Ascending aorta (tissue), 2 donors: ENCODE measurements around the gene SFXN2. TPM values are rescaled to one million over a fixed set of nuclear protein-coding genes. Genes with fewer than 3 reads are reported as not detected.

Experiments
- DNase-seq, 2 donors: peaks; one replicate each; pipeline ENCODE4 v3.0.0-alpha.2; 2019; ENCODE audit warnings: low spot score in 2 of 2
- H3K27ac ChIP-seq, 2 donors: fragments of 200-600 bp; sonication (generic); one replicate each; pipeline ENCODE4 v1.5.1; 2016 to 2017; ENCODE audit warnings: mild to moderate bottlenecking in 1 of 2
- H3K27me3 ChIP-seq: fragments of 200-600 bp; sonication (generic); one replicate; pipeline ENCODE4 v1.5.1; 2017
- H3K36me3 ChIP-seq, 2 donors: fragments of 200-600 bp; sonication (generic); one replicate each; pipeline ENCODE4 v1.5.1; 2016
- H3K4me1 ChIP-seq, 2 donors: fragments of 200-600 bp; sonication (generic); one replicate each; pipeline ENCODE4 v1.5.1; 2016 to 2017; ENCODE audit warnings: mild to moderate bottlenecking in 1 of 2
- H3K4me3 ChIP-seq, 2 donors: fragments of 200-600 bp; sonication (generic); one replicate each; pipeline ENCODE4 v1.5.1; 2016 to 2017; ENCODE audit warnings: mild to moderate bottlenecking in 1 of 2
- H3K9me3 ChIP-seq, 2 donors: fragments of 200-600 bp; sonication (generic); one replicate each; pipeline ENCODE4 v1.5.1; 2016
- CTCF ChIP-seq, 3 experiments: fragments of 200-600 bp in 2 of 3; fragments of 450-650 bp in 1 of 3; sonication (generic) in 2 of 3; IDR thresholded peaks; one replicate each; pipeline ENCODE4 v1.5.1; 2016 to 2019; ENCODE audit warnings: antibody characterized with exemption in 3 of 3, mild to moderate bottlenecking in 1 of 3, moderate library complexity in 1 of 3
- intact Hi-C: fragments of 100-400 bp; cut with DNase I; formaldehyde crosslinking; loops from one replicate; pipeline ENCODE4 v1.15.1; 2023
- total RNA-seq: library from RNA; depleted of rRNA; stranded (reverse); fragments of >200 nt; gene quantifications from one replicate; pipeline ENCODE4 v1.1.0, GENCODE V29; 2016

SFXN2 gene
- total RNA-seq, 1 donor from 2014 or later, result 2.1 TPM

GRCh38 chr10:102744374-102745051, 30.1 kb downstream of the SFXN2 start:
- TF ChIP-seq CTCF (IDR thresholded peaks at IDR 0.05), result no peak
- H3K27ac ChIP-seq, result peak overlapping the region; percentile 97 to 99
- intact Hi-C loops, result no loop called here
- peak in 1 of 2 donors; percentile 76 for DNase-seq
- H3K9me3 ChIP-seq, result no peaks in the 10 kb centered on the region
- H3K4me1 ChIP-seq, result peaks cover 8 to 24% of the 10 kb centered on the region in 2 donors
- peak overlapping the region; percentile 85 to 98 for H3K4me3 ChIP-seq
- no peaks in the 10 kb centered on the region for H3K36me3 ChIP-seq
- H3K27me3 ChIP-seq, result no peaks in the 10 kb centered on the region

- Histone ChIP-seq H3K27ac (peak overlapping the region; percentile 97 to 99), H3K4me1 (peaks cover 7 to 18% of the 10 kb centered on the region in 2 donors), H3K4me3 (peak overlapping the region; percentile 85 to 98), H3K27me3 (no peaks in the 10 kb centered on the region), H3K9me3 (no peaks in the 10 kb centered on the region), H3K36me3 (no peaks in the 10 kb centered on the region)
- no peak for DNase-seq
- no peak for TF ChIP-seq CTCF (IDR thresholded peaks at IDR 0.05)
- intact Hi-C loops, result no loop called here
These were observed 30.7 kb downstream of the SFXN2 start for GRCh38 chr10:102745157-102745556.

GRCh38 chr10:102752266-102752930, 38.0 kb downstream of the SFXN2 start:
- H3K27me3 ChIP-seq, result no peaks in the 10 kb centered on the region
- intact Hi-C loops, result loop anchor here (1.0 to 5.0 kb wide), 3 partner anchors 22 to 63 kb away; no protein-coding TSS in a partner anchor
- H3K27ac ChIP-seq, result peak overlapping the region; percentile 95 to 96
- no peaks in the 10 kb centered on the region for H3K9me3 ChIP-seq
- peak overlapping the region in 1 of 2 donors; percentile 43 for H3K4me3 ChIP-seq
- DNase-seq, result peak in 1 of 2 donors; percentile 87
- no peak for TF ChIP-seq CTCF (IDR thresholded peaks at IDR 0.05)
- H3K4me1 ChIP-seq, result peaks cover 21 to 49% of the 10 kb centered on the region in 2 donors
- no peaks in the 10 kb centered on the region for H3K36me3 ChIP-seq

- DNase-seq, result no peak
- Histone ChIP-seq H3K27me3 (no peaks in the 10 kb centered on the region), H3K9me3 (no peaks in the 10 kb centered on the region), H3K4me3 (peak overlapping the region in 1 of 2 donors; percentile 43), H3K36me3 (no peaks in the 10 kb centered on the region), H3K27ac (peak overlapping the region; percentile 95 to 96), H3K4me1 (peaks cover 21 to 49% of the 10 kb centered on the region in 2 donors)
- intact Hi-C loops, result loop anchor here (1.0 to 5.0 kb wide), 3 partner anchors 22 to 62 kb away; no protein-coding TSS in a partner anchor
- peak; percentile 59 to 61 (median 59) for TF ChIP-seq CTCF (IDR thresholded peaks at IDR 0.05)
These were observed 38.7 kb downstream of the SFXN2 start for GRCh38 chr10:102752934-102753664.

GRCh38 chr10:102753718-102754117, 39.3 kb downstream of the SFXN2 start:
- peaks cover 21 to 51% of the 10 kb centered on the region in 2 donors for H3K4me1 ChIP-seq
- H3K9me3 ChIP-seq, result no peaks in the 10 kb centered on the region
- H3K36me3 ChIP-seq, result no peaks in the 10 kb centered on the region
- no peak for DNase-seq
- H3K27me3 ChIP-seq, result no peaks in the 10 kb centered on the region
- intact Hi-C loops, result loop anchor here (2.0 to 5.0 kb wide), 2 partner anchors 21 to 49 kb away; no protein-coding TSS in a partner anchor
- H3K4me3 ChIP-seq, result no peak overlapping the region
- TF ChIP-seq CTCF (IDR thresholded peaks at IDR 0.05), result no peak
- H3K27ac ChIP-seq, result peak overlapping the region; percentile 95 to 96
